HG02588 (cell line): ENCODE data around the gene HPX.

Source experiments
- ATAC-seq: cut with Tn5 transposase; IDR thresholded peaks from one replicate; pipeline ENCODE4 v1.9.1; 2021; ENCODE audit warnings: mild to moderate bottlenecking, moderate library complexity; ENCODE audit not compliant: unreplicated experiment

HPX gene

GRCh38 chr11:6468712-6469495 is 28.1 kb upstream of the HPX start:
- ATAC-seq: peak; percentile 54

DNA sequence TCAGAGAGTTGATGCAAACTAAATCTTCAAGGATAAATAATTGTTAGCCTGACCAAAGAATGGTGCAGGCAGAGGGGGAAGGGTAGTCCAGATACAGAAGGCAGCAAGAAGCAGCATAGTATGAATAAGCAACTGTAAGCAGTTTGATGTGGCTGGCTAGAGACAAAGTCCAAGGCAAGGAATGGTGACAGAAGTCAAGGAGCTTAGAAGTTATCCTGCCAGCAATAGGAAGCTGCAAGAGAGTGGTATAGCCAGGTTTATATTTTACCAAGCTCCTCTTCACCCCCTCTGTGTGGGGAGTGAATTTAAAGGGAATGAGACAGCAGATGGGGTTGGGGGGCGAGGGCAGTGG is 18.3 kb upstream of the HPX start:
- no peak for ATAC-seq

GRCh38 chr11:6458352-6459098 is 17.7 kb upstream of the HPX start:
- ATAC-seq: no peak

GRCh38 chr11:6457581-6458320 is 17.0 kb upstream of the HPX start:
- no peak for ATAC-seq

DNA sequence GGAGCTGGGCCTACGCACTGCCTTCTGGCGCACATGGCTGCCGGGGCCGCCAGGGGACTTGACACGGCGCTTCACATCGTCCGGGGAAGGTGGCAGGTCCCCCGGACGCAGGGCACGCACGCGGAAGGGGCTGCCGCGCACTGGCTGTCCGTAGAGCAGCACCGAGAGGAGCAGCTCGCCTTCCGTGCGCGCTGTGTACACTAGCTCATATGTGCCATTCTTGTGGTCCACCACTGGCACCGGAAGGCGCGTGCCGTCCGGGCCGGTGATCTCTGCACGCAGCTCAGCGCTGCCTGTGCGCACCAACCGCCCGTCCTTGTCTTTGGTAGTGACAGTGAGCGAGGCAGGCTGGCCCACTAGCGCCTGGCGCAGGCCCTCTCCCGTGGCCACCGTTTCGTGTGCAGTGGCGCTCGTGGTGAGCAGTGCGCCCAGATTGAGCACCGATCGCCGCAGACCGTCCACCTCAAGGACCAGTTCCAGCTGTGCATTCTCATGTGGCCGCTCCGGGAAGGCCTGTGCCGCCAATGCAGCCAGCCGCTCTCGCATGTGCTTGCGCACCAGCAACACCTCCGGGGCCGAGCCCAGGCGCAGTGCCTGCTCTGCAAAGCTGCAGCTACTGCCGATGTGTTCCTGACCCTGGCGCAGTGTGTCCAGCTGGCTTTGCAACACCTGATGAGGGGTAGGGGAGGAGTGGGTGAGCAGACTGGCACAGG is 15.7 kb upstream of the HPX start:
- no peak for ATAC-seq

DNA sequence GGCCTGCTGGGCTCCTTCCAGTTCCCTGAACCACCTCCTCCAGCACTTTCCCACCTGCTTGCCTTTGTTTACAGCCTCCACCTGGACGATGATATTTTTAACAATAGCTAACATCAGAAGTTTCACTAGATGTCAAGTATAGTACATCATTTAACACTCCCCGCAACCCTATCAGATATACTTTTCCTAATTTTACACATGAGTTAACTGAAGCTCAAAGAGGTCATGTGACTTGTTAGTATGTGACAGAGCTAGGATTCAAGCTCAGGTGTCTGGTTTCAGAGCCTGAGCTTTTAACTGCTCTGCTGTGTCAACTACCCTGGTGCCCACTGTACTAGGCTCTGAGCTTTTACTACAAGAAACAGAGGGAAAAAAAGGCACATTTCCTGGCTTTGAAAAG is 14.3 kb upstream of the HPX start:
- ATAC-seq: no peak

DNA sequence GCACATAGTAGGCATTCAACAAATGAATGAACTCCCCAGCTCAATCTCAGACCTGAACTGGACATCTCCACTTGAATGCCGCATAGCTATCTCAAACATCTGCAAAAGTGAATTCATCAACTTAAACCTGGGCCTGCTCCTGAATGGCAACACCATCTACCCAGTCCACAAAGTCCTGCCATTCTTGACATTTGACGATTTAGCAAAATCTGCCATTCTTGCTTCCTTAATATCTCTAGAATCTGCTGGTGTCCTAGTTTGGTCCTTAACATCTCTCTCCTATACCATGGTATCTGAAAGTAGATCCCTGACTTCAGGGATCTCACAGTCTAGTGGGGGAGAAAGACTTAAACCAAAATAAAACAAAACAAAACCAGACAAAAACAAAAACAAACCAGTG is 12.4 kb upstream of the HPX start:
- ATAC-seq: no peak

DNA sequence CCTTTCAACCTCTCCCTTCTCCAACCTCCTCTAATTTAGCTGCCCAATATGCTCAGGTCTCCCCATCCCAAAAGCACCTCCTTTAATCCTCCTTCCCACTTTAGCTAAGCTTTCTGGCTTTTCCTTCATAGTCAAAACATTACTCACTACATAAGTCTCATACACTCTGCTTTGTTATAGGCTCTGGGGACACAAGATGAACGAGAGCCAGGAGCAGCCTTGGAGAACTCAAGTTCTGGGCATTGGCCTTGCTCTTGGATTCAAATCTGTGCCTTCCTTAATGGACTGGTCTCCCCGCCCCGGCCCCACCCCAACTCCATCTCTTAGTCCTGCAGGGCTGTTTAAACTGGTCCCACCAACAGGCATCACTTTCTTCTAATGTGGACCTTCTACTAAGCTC is 11.4 kb upstream of the HPX start:
- no peak for ATAC-seq

DNA sequence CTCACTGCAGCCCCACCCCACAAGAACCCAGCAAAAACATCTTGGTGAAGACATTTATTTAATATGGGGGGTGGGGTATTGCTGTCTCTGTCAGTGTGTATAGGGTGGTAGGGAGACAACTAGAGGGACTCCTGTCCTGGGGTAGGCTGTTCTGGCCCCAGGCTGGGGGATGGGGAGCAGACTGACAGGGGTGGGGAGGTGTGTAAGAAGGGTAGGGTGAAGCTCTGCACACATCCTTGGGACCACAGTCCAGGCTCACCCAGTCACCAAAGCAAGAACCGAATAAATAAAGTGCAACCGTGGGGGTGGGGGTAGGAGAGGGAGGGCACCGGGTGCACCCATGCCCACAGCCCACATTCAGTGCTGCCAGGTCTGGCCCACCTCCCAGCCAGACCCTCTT is 7.8 kb upstream of the HPX start:
- no peak for ATAC-seq

DNA sequence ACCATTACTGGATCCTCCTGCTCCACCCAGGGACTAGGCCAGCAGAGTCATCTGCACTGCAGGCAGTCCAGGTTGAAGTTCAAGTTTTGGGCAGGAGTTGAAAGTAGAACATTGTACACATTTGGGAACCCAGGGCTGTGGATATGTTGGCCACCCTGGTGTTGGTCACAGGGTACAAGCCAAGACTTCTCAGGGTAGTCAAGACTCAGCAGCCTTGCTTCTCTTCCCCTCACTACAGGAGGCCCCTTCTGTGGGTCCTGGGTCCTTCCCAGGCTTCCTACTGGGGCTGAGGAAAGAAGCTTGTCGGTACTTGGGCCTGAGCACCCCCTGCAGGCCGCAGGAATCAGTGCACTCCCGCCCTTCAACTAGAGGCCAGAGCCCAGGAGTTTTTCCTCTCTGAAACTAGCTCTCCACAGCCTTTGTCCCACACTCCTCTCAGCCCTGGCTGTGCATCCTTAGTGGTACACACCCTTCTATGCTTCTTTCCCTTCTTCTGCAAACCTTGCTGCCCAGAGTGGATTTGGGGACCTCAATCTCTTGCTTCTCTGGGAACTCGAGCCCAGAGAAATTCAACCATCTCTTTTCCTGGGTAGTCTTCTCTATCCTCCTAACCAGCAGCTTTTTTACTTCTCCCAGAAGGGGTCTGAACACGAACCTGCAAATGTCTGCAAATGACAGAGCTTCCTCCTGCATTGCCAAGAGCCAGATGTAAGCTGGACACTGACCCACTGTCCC is 2.6 kb upstream of the HPX start:
- ATAC-seq: peak; percentile 86

GRCh38 chr11:6442441-6442840 is 1.7 kb upstream of the HPX start:
- ATAC-seq: no peak

DNA sequence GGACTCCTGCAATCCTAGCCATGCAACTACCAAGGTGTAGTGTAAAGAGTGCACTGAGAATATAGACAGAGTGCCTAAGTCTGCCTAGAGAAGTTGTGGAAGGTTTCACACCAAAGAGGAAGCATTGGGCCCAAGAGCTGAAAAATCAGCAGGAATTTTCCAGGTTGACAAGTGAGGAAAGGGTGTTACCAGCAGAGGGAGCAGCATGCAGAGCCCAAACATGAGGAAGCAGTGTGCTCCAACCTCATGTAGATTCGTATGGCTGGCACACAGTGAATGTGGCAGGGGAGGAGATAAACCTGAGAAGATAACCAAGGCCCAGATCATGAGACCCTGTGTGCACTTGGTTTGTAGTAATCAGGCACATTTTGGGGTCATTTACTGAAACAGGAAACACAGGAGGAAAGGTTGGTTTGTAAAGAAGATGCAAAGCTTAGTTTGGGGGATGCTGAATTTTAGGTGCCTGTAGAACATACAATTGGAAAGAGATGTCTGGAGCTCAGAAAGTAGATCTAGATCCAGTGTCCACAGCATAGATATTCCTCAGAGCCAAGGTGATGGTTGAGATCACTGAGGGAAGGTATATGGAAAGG is 1.7 kb downstream of the HPX start:
- no peak for ATAC-seq

- ATAC-seq: no peak
These were observed 2.8 kb downstream of the HPX start for GRCh38 chr11:6437993-6438392.

DNA sequence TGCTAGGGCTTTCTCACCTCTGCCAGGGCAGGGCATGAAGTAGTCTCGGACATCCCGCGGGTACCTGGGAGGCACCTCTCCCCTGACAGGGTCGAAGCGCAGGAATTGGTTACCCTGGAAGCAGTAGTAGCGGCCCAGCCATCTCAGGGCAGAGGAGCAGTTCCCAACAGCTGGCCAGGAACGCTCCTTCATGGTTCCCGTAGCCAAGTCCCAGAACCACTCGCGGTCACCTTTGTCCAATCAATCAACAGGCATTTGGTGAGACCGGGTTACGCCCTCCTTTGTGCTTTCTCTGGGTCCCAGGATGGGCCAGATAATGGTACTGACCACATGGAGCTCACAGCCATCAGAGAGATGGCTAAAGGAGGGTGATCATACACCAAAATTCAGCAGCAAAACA is 3.4 kb downstream of the HPX start:
- no peak for ATAC-seq

GRCh38 chr11:6433998-6434660 is 6.7 kb downstream of the HPX start:
- no peak for ATAC-seq

- ATAC-seq: no peak
These were observed 8.9 kb downstream of the HPX start for GRCh38 chr11:6431861-6432260.

DNA sequence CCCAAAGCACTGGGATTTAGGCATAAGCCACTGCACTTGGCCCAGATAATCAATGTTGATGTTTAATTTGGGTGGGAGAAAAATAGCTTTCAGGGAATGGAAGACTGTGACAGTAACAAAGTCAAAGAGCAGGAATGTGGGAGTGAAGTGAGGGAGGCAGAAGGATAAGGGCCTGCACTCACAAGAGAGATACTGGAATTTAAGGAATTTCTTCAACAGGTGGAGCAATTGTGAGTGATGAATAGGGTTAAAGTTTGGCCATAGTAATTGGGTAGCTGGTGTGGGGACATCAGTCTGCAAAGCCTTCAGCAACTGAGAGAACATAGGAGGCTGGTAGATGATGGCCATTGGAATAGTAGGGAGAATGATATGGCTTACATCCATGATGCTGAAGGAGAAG is 13.3 kb downstream of the HPX start:
- ATAC-seq: no peak

DNA sequence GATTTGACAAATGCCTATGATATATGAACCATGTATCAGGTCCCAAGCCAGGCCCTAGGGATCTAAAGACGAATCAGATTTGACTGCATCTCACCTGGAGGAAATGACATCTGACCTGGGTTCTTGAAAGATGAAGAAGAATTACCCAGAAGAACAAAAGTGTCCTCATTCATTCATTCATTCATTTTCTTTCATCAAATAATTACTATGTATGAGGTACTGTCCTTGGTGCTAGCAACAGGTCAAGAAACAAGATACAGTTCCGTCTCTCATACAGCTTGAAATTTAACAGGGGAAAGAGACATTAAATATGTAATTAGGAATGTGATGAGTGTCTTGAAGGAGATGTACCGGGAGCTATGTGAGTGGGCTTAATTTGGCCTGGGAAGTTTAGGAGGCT is 20.1 kb downstream of the HPX start:
- no peak for ATAC-seq

- ATAC-seq: peak; percentile 53
These were observed 21.7 kb downstream of the HPX start, which contains the start of gene APBB1 for GRCh38 chr11:6419009-6419631. Gene APBB1, minus strand, starts transcription at chr11:6419094. Its CDS starts 7,747 bp downstream, at chr11:6411347.
